HCT116 (cell line): ENCODE measurements around the gene PDE6B. TPM values are rescaled to one million over a fixed set of nuclear protein-coding genes. Genes with fewer than 3 reads are reported as not detected.

Experiments
- ATAC-seq: fragments of 200-7000 bp; cut with Tn5 transposase; 2 replicates; pipeline ENCODE4 v1.9.1; 2020; ENCODE audit warnings: mild to moderate bottlenecking, moderate library complexity
- BruUV-seq: library from RNA; stranded (reverse); fragments of 400-500 nt; replicated peaks from 2 replicates; lab custom pipeline; 2021; lab: Mats Ljungman, UMichigan
- CTCF ChIA-PET: fragments of 300-600 bp; sonication (Branson Sonifier 250); formaldehyde crosslinking; loops from one replicate; lab custom pipeline; 2021; ENCODE audit warnings: antibody characterized with exemption; lab: Charles Lee
- POLR2A ChIA-PET: fragments of 300-600, 350-600 bp; sonication (Branson Sonifier 250); formaldehyde crosslinking; loops from one replicate; lab custom pipeline; 2021; ENCODE audit warnings: antibody characterized with exemption; lab: Charles Lee
- RAD21 ChIA-PET, 2 experiments: fragments of 300-600 bp; sonication (Branson Sonifier 250); formaldehyde crosslinking; loops; one replicate each; lab custom pipeline; 2023; ENCODE audit warnings: low total read pairs in 2 of 2; ENCODE audit not compliant: uncharacterized antibody in 2 of 2, unreplicated experiment in 2 of 2, low non-redundant PET in 1 of 2; lab: Charles Lee
- DNase-seq: peaks from one replicate; pipeline ENCODE4 v3.0.0-alpha.2; 2010; ENCODE audit warnings: low read depth, low spot score
- H2AFZ ChIP-seq: fragments of 200-600 bp; shearing (Covaris generic), sonication (generic); 2 replicates; pipeline ENCODE4 v1.6.1; 2017; ENCODE audit warnings: low read depth, mixed run types, mixed read lengths, antibody characterized with exemption, low read length; ENCODE audit not compliant: poor library complexity, severe bottlenecking
- H3K27ac ChIP-seq: 2 replicates; pipeline ENCODE4 v1.5.1; 2012; ENCODE audit warnings: low read depth, low read length
- H3K27me3 ChIP-seq: fragments of 200-600 bp; sonication (generic); 2 replicates; pipeline ENCODE4 v1.6.1; 2016; ENCODE audit warnings: mixed run types, low read length, mixed read lengths; ENCODE audit not compliant: insufficient read depth
- H3K36me3 ChIP-seq, 2 experiments: fragments of 200-500 bp in 1 of 2; fragments of 200-600 bp in 1 of 2; sonication (Bioruptor generic) in 1 of 2; sonication (generic) in 1 of 2; 2 replicates each; pipeline versions ENCODE4 v1.5.1 to v1.6.1; 2014 to 2016; ENCODE audit warnings: low read length in 2 of 2, inconsistent platforms in 1 of 2, mixed read lengths in 1 of 2, mixed run types in 1 of 2; ENCODE audit not compliant: insufficient read depth in 2 of 2, control insufficient read depth in 1 of 2
- H3K4me1 ChIP-seq, 2 experiments: fragments of 200-600 bp in 1 of 2; sonication (generic) in 1 of 2; 2 replicates each; pipeline versions ENCODE4 v1.5.1 to v1.6.1; 2012 to 2017; ENCODE audit warnings: low read length in 2 of 2, inconsistent platforms in 1 of 2, mild to moderate bottlenecking in 1 of 2, mixed read lengths in 1 of 2, mixed run types in 1 of 2, moderate library complexity in 1 of 2; ENCODE audit not compliant: insufficient read depth in 2 of 2, control insufficient read depth in 1 of 2
- H3K4me2 ChIP-seq: fragments of 200-600 bp; sonication (generic); 2 replicates; pipeline ENCODE4 v1.6.1; 2017; ENCODE audit warnings: mixed run types, low read length, mixed read lengths
- H3K4me3 ChIP-seq, 2 experiments: fragments of 200-600 bp in 1 of 2; sonication (generic) in 1 of 2; replicated peaks in 1 of 2; 2 replicates each; pipeline ENCODE4 v1.5.1; 2011 to 2016; ENCODE audit warnings: low read length in 2 of 2, control low read depth in 1 of 2, low read depth in 1 of 2, mild to moderate bottlenecking in 1 of 2, mixed read lengths in 1 of 2, mixed run types in 1 of 2
- H3K79me2 ChIP-seq: fragments of 200-600 bp; sonication (generic); 2 replicates; pipeline ENCODE4 v1.6.1; 2017; ENCODE audit warnings: mild to moderate bottlenecking, mixed run types, low read length, moderate library complexity, mixed read lengths; ENCODE audit not compliant: insufficient read depth
- H3K9ac ChIP-seq: fragments of 200-600 bp; sonication (generic); 2 replicates; pipeline ENCODE4 v1.6.1; 2016; ENCODE audit warnings: low read length, mixed read lengths
- H3K9me2 ChIP-seq: fragments of 200-600 bp; sonication (generic), shearing (Covaris generic); 2 replicates; pipeline ENCODE4 v1.6.1; 2017; ENCODE audit warnings: mixed run types, mild to moderate bottlenecking, moderate library complexity; ENCODE audit not compliant: insufficient read depth
- H3K9me3 ChIP-seq, 2 experiments: fragments of 200-500 bp in 1 of 2; fragments of 200-600 bp in 1 of 2; sonication (Bioruptor generic) in 1 of 2; sonication (generic) in 1 of 2; 2 replicates each; pipeline ENCODE4 v1.6.1; 2014 to 2017; ENCODE audit warnings: low read length in 2 of 2, mixed read lengths in 2 of 2, inconsistent platforms in 1 of 2, low read depth in 1 of 2, mild to moderate bottlenecking in 1 of 2, mixed run types in 1 of 2, moderate library complexity in 1 of 2; ENCODE audit not compliant: control insufficient read depth in 1 of 2, insufficient read depth in 1 of 2
- H4K20me1 ChIP-seq: fragments of 200-600 bp; sonication (generic), shearing (Covaris generic); 2 replicates; pipeline ENCODE4 v1.6.1; 2017; ENCODE audit warnings: mixed run types, mild to moderate bottlenecking, moderate library complexity; ENCODE audit not compliant: insufficient read depth
- ATF3 ChIP-seq: IDR thresholded peaks from 2 replicates; pipeline ENCODE4 v1.6.1; 2012
- CBX3 ChIP-seq: IDR thresholded peaks from 2 replicates; pipeline ENCODE4 v1.6.1; 2012; ENCODE audit warnings: low read depth
- CTCF ChIP-seq, 3 experiments: fragments of 200-600 bp in 1 of 3; sonication (generic) in 1 of 3; IDR thresholded peaks in 2 of 3; conservative IDR thresholded peaks in 1 of 3; 2 replicates each; pipeline ENCODE4 v1.5.1; 2012 to 2017; ENCODE audit warnings: low read depth in 2 of 3, low read length in 2 of 3, antibody characterized with exemption in 1 of 3, borderline replicate concordance in 1 of 3, control low read depth in 1 of 3, mild to moderate bottlenecking in 1 of 3, mixed read lengths in 1 of 3, mixed run types in 1 of 3, moderate library complexity in 1 of 3; ENCODE audit not compliant: insufficient read depth in 1 of 3
- EGR1 ChIP-seq: IDR thresholded peaks from 2 replicates; pipeline ENCODE4 v1.6.1; 2012; ENCODE audit warnings: low read depth
- ELF1 ChIP-seq: IDR thresholded peaks from 2 replicates; pipeline ENCODE4 v1.6.1; 2012; ENCODE audit warnings: low read depth, borderline replicate concordance
- EZH2 ChIP-seq: fragments of 200-600 bp; sonication (generic); IDR thresholded peaks from 2 replicates; pipeline ENCODE4 v1.6.1; 2017; ENCODE audit warnings: antibody characterized with exemption, mixed run types
- EZH2phosphoT487 ChIP-seq: fragments of 200-600 bp; IDR thresholded peaks from 2 replicates; pipeline ENCODE4 v1.6.1; 2018; ENCODE audit warnings: antibody characterized with exemption, borderline replicate concordance
- FOSL1 ChIP-seq: IDR thresholded peaks from 2 replicates; pipeline ENCODE4 v1.6.1; 2012; ENCODE audit warnings: low read depth
- JUND ChIP-seq: IDR thresholded peaks from 2 replicates; pipeline ENCODE4 v1.6.1; 2012
- MAX ChIP-seq: IDR thresholded peaks from 2 replicates; pipeline ENCODE4 v1.6.1; 2012
- POLR2AphosphoS5 ChIP-seq: IDR thresholded peaks from 2 replicates; pipeline ENCODE4 v1.6.1; 2011; ENCODE audit warnings: mild to moderate bottlenecking, low read depth, low read length, moderate library complexity
- RAD21 ChIP-seq: IDR thresholded peaks from 2 replicates; pipeline ENCODE4 v1.6.1; 2012; ENCODE audit warnings: low read depth, mild to moderate bottlenecking
- REST ChIP-seq: IDR thresholded peaks from 2 replicates; pipeline ENCODE4 v1.6.1; 2012; ENCODE audit warnings: low read depth
- SIN3A ChIP-seq: IDR thresholded peaks from 2 replicates; pipeline ENCODE4 v1.6.1; 2012; ENCODE audit warnings: low read depth
- TCF7L2 ChIP-seq: IDR thresholded peaks from 2 replicates; pipeline ENCODE4 v1.7.0; 2011; ENCODE audit warnings: borderline replicate concordance, inconsistent platforms; ENCODE audit not compliant: insufficient read depth, insufficient read length; ENCODE audit errors: extremely low read depth
- YY1 ChIP-seq: IDR thresholded peaks from 2 replicates; pipeline ENCODE4 v1.6.1; 2011; ENCODE audit warnings: low read length, low read depth, moderate library complexity, mild to moderate bottlenecking; ENCODE audit not compliant: insufficient replicate concordance; ENCODE audit errors: extremely low read depth
- ZBTB33 ChIP-seq: IDR thresholded peaks from 2 replicates; pipeline ENCODE4 v1.6.1; 2011; ENCODE audit warnings: mild to moderate bottlenecking, low read length, moderate library complexity; ENCODE audit not compliant: insufficient replicate concordance; ENCODE audit errors: extremely low read depth
- ZFX ChIP-seq: fragments of 450-650 bp; IDR thresholded peaks from 2 replicates; pipeline ENCODE4 v1.6.1; 2017
- ZNF274 ChIP-seq: fragments of 200-500 bp; sonication (Bioruptor generic); IDR thresholded peaks from 2 replicates; pipeline ENCODE4 v1.6.1; 2014; ENCODE audit warnings: mild to moderate bottlenecking, low read depth, low read length, inconsistent platforms
- intact Hi-C: fragments of 100-400 bp; cut with micrococcal nuclease; formaldehyde crosslinking; loops from 2 replicates; pipeline ENCODE4 v1.10.0; 2022
- total RNA-seq: library from RNA; stranded (reverse); gene quantifications from one replicate; pipeline ENCODE4 v1.2.1, GENCODE V29; 2021; ENCODE audit not compliant: unreplicated experiment

Gene PDE6B
- total RNA-seq, 1 experiment from 2014 or later = not detected

- Histone ChIP-seq H3K9me3 (no peaks in the 10 kb centered on the region), H3K27me3 (no peaks in the 10 kb centered on the region), H3K36me3 (no peaks in the 10 kb centered on the region), H3K4me1 (peaks cover 23 to 59% of the 10 kb centered on the region in 2 experiments), H4K20me1 (no peaks in the 10 kb centered on the region), H3K4me3 (no peak overlapping the region), H3K27ac (no peak overlapping the region), H2AFZ (no peak overlapping the region), H3K9me2 (no peaks in the 10 kb centered on the region), H3K4me2 (no peak overlapping the region), H3K9ac (no peak overlapping the region), H3K79me2 (peaks cover 7% of the 10 kb centered on the region; the same call in 1 of the 2 replicates)
- RAD21 ChIA-PET = no interaction called here
- no TSS peak for BruUV-seq
- ATAC-seq (no peak), DNase-seq (no peak)
- intact Hi-C loops = loop anchor here (10.0 kb wide), 1 partner anchor 205 kb away; no protein-coding TSS in a partner anchor
- TF ChIP-seq REST (no peak), JUND (no peak), EZH2phosphoT487 (no peak), ELF1 (no peak), ZBTB33 (no peak), CBX3 (no peak), ATF3 (no peak), ZFX (no peak), CTCF (IDR thresholded peaks at IDR 0.05 in 2 of 3, conservative IDR thresholded peaks at IDR 0.05 in 1 of 3; ENCODE audit: borderline replicate concordance in 1 of 3, insufficient read depth in 1 of 3, low read depth in 2 of 3, low read length in 2 of 3) (no peak), POLR2AphosphoS5 (no peak), YY1 (no peak), ZNF274 (no peak), EZH2 (no peak), MAX (no peak), SIN3A (no peak), FOSL1 (no peak), RAD21 (no peak), EGR1 (no peak), TCF7L2 (no peak)
- POLR2A ChIA-PET = no interaction called here
- CTCF ChIA-PET = no interaction called here
Observed at GRCh38 chr4:679629-680028, 54.3 kb downstream of the PDE6B start.
